SK-N-SH (cell line): ENCODE measurements around the gene ABLIM2. TPM values are rescaled to one million over a fixed set of nuclear protein-coding genes. Genes with fewer than 3 reads are reported as not detected.

Experiments
- CTCF ChIA-PET: fragments of 300-600, 350-600 bp; formaldehyde crosslinking; extraction: SDS; loops from one replicate; lab custom pipeline; 2021; lab: Yijun Ruan, JAX
- POLR2A ChIA-PET: fragments of 350-600 bp; sonication (Branson Sonifier 250); formaldehyde crosslinking; extraction: SDS; loops from one replicate; lab custom pipeline; 2020; ENCODE audit warnings: antibody characterized with exemption, inconsistent platforms; lab: Yijun Ruan, JAX
- DNase-seq: peaks from one replicate; pipeline ENCODE4 v3.0.0; 2012
- H2AFZ ChIP-seq: fragments of 200-600 bp; sonication (generic); 2 replicates; pipeline ENCODE4 v1.8.1; 2016; ENCODE audit warnings: antibody characterized with exemption, mild to moderate bottlenecking, low read depth
- H3F3A ChIP-seq: fragments of 200-600 bp; sonication (generic); replicated peaks from 2 replicates; pipeline ENCODE3; 2016; ENCODE audit warnings: antibody characterized with exemption, mild to moderate bottlenecking; ENCODE audit not compliant: insufficient read depth
- H3K27ac ChIP-seq, 2 experiments: fragments of 200-500 bp in 1 of 2; fragments of 200-600 bp in 1 of 2; sonication (Bioruptor generic) in 1 of 2; sonication (generic), shearing (Covaris generic) in 1 of 2; 2 replicates each; pipeline versions ENCODE4 v1.5.1 to v1.6.1; 2014 to 2016; ENCODE audit warnings: low read depth in 2 of 2, inconsistent platforms in 1 of 2, low read length in 1 of 2, mild to moderate bottlenecking in 1 of 2, mixed read lengths in 1 of 2
- H3K27me3 ChIP-seq: fragments of 200-600 bp; sonication (generic), shearing (Covaris generic); 2 replicates; pipeline ENCODE4 v1.6.1; 2016; ENCODE audit warnings: mixed run types; ENCODE audit not compliant: insufficient read depth
- H3K36me3 ChIP-seq, 2 experiments: fragments of 200-500 bp in 1 of 2; fragments of 200-600 bp in 1 of 2; sonication (Bioruptor generic) in 1 of 2; sonication (generic) in 1 of 2; replicated peaks in 1 of 2; 2 replicates each; pipeline versions ENCODE3 to v1.5.1; 2014 to 2016; ENCODE audit warnings: low read length in 1 of 2, mild to moderate bottlenecking in 1 of 2; ENCODE audit not compliant: insufficient read depth in 2 of 2, control insufficient read depth in 1 of 2
- H3K4me1 ChIP-seq, 2 experiments: fragments of 200-500 bp in 1 of 2; fragments of 200-600 bp in 1 of 2; sonication (Bioruptor generic) in 1 of 2; sonication (generic), shearing (Covaris generic) in 1 of 2; 2 replicates each; pipeline versions ENCODE4 v1.5.1 to v1.6.1; 2014 to 2016; ENCODE audit warnings: low read depth in 1 of 2, low read length in 1 of 2, mixed run types in 1 of 2; ENCODE audit not compliant: insufficient read depth in 2 of 2, control insufficient read depth in 1 of 2
- H3K4me2 ChIP-seq: fragments of 200-600 bp; sonication (generic), shearing (Covaris generic); 2 replicates; pipeline ENCODE4 v1.6.1; 2017; ENCODE audit warnings: mixed run types
- H3K4me3 ChIP-seq, 2 experiments: fragments of 200-500 bp in 1 of 2; fragments of 200-600 bp in 1 of 2; sonication (Bioruptor generic) in 1 of 2; sonication (generic), shearing (Covaris generic) in 1 of 2; 2 replicates each; pipeline versions ENCODE4 v1.5.1 to v1.8.1; 2014 to 2016; ENCODE audit warnings: low read depth in 2 of 2, inconsistent platforms in 1 of 2, low read length in 1 of 2, mild to moderate bottlenecking in 1 of 2, mixed read lengths in 1 of 2, moderate library complexity in 1 of 2
- H3K79me2 ChIP-seq: fragments of 200-600 bp; sonication (generic); 2 replicates; pipeline ENCODE4 v1.8.1; 2017; ENCODE audit warnings: mild to moderate bottlenecking; ENCODE audit not compliant: insufficient read depth
- H3K9ac ChIP-seq: fragments of 200-600 bp; sonication (generic); 2 replicates; pipeline ENCODE4 v1.6.1; 2017; ENCODE audit warnings: mixed run types
- H3K9me2 ChIP-seq: fragments of 200-600 bp; sonication (generic); 2 replicates; pipeline ENCODE4 v1.6.1; 2017; ENCODE audit warnings: mixed run types
- H3K9me3 ChIP-seq: fragments of 200-600 bp; sonication (generic); 2 replicates; pipeline ENCODE4 v1.6.1; 2017; ENCODE audit warnings: mixed run types, mild to moderate bottlenecking, moderate library complexity
- H4K20me1 ChIP-seq: fragments of 200-600 bp; sonication (generic); 2 replicates; pipeline ENCODE4 v1.6.1; 2017; ENCODE audit warnings: mild to moderate bottlenecking, mixed run types; ENCODE audit not compliant: insufficient read depth
- CHD2 ChIP-seq: fragments of 150-350 bp; IDR thresholded peaks from 2 replicates; pipeline ENCODE4 v1.6.1; 2018; ENCODE audit warnings: low read length; ENCODE audit not compliant: partially characterized antibody
- ELF1 ChIP-seq: IDR thresholded peaks from 2 replicates; pipeline ENCODE4 v1.4.0; 2012
- EP300 ChIP-seq, 2 experiments: IDR thresholded peaks; 2 replicates each; pipeline versions ENCODE4 v1.4.0 to v1.6.1; 2012; ENCODE audit warnings: borderline replicate concordance in 1 of 2, low read depth in 1 of 2, low read length in 1 of 2
- FOSL2 ChIP-seq: IDR thresholded peaks from 2 replicates; pipeline ENCODE4 v1.4.0; 2012; ENCODE audit warnings: low read depth, mild to moderate bottlenecking, moderate library complexity, borderline replicate concordance
- FOXJ3 ChIP-seq: sonication (generic); formaldehyde crosslinking; IDR thresholded peaks from 2 replicates; pipeline ENCODE4 v1.5.1; 2020; ENCODE audit warnings: mild to moderate bottlenecking, missing genetic modification reagents
- FOXM1 ChIP-seq: IDR thresholded peaks from 2 replicates; pipeline ENCODE4 v1.4.0; 2012; ENCODE audit warnings: low read depth, mild to moderate bottlenecking
- GABPA ChIP-seq: IDR thresholded peaks from 2 replicates; pipeline ENCODE4 v1.4.0; 2012; ENCODE audit warnings: low read depth, mild to moderate bottlenecking
- MXI1 ChIP-seq: IDR thresholded peaks from 2 replicates; pipeline ENCODE4 v1.6.1; 2012; ENCODE audit warnings: mild to moderate bottlenecking, low read depth, low read length, improper control_type of control experiment
- NFIC ChIP-seq: IDR thresholded peaks from 2 replicates; pipeline ENCODE4 v1.4.0; 2012; ENCODE audit warnings: borderline replicate concordance
- POLR2AphosphoS5 ChIP-seq: IDR thresholded peaks from 2 replicates; pipeline ENCODE4 v1.6.1; 2012; ENCODE audit warnings: low read depth, low read length
- RAD21 ChIP-seq: IDR thresholded peaks from 2 replicates; pipeline ENCODE4 v1.6.1; 2012; ENCODE audit warnings: mild to moderate bottlenecking, low read length
- RFX5 ChIP-seq: IDR thresholded peaks from 2 replicates; pipeline ENCODE4 v1.6.1; 2012; ENCODE audit warnings: mild to moderate bottlenecking, improper control_type of control experiment, low read length
- SMC3 ChIP-seq: IDR thresholded peaks from 2 replicates; pipeline ENCODE4 v1.6.1; 2012; ENCODE audit warnings: low read depth, low read length, improper control_type of control experiment
- TCF12 ChIP-seq: IDR thresholded peaks from 2 replicates; pipeline ENCODE4 v1.4.0; 2012
- TEAD4 ChIP-seq: IDR thresholded peaks from 2 replicates; pipeline ENCODE4 v1.4.0; 2012; ENCODE audit warnings: mild to moderate bottlenecking, borderline replicate concordance; ENCODE audit not compliant: insufficient read depth
- USF1 ChIP-seq: IDR thresholded peaks from 2 replicates; pipeline ENCODE4 v1.4.0; 2012; ENCODE audit warnings: low read depth, borderline replicate concordance
- ZBTB33 ChIP-seq: IDR thresholded peaks from 2 replicates; pipeline ENCODE4 v1.4.0; 2012; ENCODE audit warnings: low read depth, borderline replicate concordance
- WGBS: methylation state at CpG from one replicate; pipeline ENCODE4 v1.1.6; 2017; ENCODE audit warnings: low lambda C conversion rate; 5-methylcytosine and 5-hydroxymethylcytosine counted together
- polyA plus RNA-seq, 3 experiments: library from polyadenylated mRNA; depleted of rRNA; stranded (reverse); fragments of >200 nt; gene quantifications; 2 replicates each; pipeline ENCODE4 v1.2.3, GENCODE V29; 2012

Gene ABLIM2
- polyA plus RNA-seq, 1 of the 3 experiments (the other 2 are of a cell fraction), result 0.53 TPM

GRCh38 chr4:8039853-8040252, 118.8 kb downstream of the ABLIM2 start:
- H3K9ac ChIP-seq, result no peak overlapping the region
- POLR2A ChIA-PET, result no interaction called here
- CTCF ChIA-PET, result no interaction called here

GRCh38 chr4:8039290-8039689, 119.3 kb downstream of the ABLIM2 start:
- no peak for TF ChIP-seq ZBTB33
- no peak for TF ChIP-seq USF1
- TF ChIP-seq CHD2, result no peak
- no peak for TF ChIP-seq RAD21
- TF ChIP-seq GABPA, result no peak
- no peak for TF ChIP-seq FOXM1
- no peak for TF ChIP-seq FOSL2
- TF ChIP-seq ELF1, result no peak
- TF ChIP-seq TCF12, result no peak
- no peak for TF ChIP-seq EP300 (IDR thresholded peaks at IDR 0.05; ENCODE audit: borderline replicate concordance in 1 of 2, low read depth in 1 of 2, low read length in 1 of 2)
- TF ChIP-seq SMC3, result no peak
- TF ChIP-seq FOXJ3 (CRISPR knock-in tag), result no peak
- no peak overlapping the region for H3K9ac ChIP-seq
- H4K20me1 ChIP-seq, result no peaks in the 10 kb centered on the region
- no peaks in the 10 kb centered on the region for H3F3A ChIP-seq
- H3K4me3 ChIP-seq, result no peak overlapping the region
- POLR2A ChIA-PET, result no interaction called here
- peaks cover 0 to 30% of the 10 kb centered on the region in 2 experiments; a peak in 1 of 4 replicates for H3K4me1 ChIP-seq
- H2AFZ ChIP-seq, result no peak overlapping the region
- peak; percentile 85 for DNase-seq
- no peak overlapping the region for H3K4me2 ChIP-seq
- no peaks in the 10 kb centered on the region for H3K9me3 ChIP-seq
- H3K27me3 ChIP-seq, result peaks cover 7% of the 10 kb centered on the region; the same call in 1 of the 2 replicates
- H3K9me2 ChIP-seq, result no peaks in the 10 kb centered on the region
- 27% methylated on average over 4 of the region's 6 CpGs for WGBS
- H3K36me3 ChIP-seq, result no peaks in the 10 kb centered on the region
- H3K27ac ChIP-seq, result peak overlapping the region in 1 of 2 experiments; percentile 54; a peak in 2 of 4 replicates
- CTCF ChIA-PET, result interaction anchor here (1.1 to 1.8 kb wide), 4 partner anchors 9 to 203 kb away, joined by 4 to 9 read pairs (median 6); no protein-coding TSS in a partner anchor
- no peaks in the 10 kb centered on the region for H3K79me2 ChIP-seq

More at GRCh38 chr4:8039853-8040252, 118.8 kb downstream of the ABLIM2 start:
- DNase-seq, result no peak
- Histone ChIP-seq H3K4me2 (no peak overlapping the region), H3F3A (no peaks in the 10 kb centered on the region), H3K79me2 (no peaks in the 10 kb centered on the region), H2AFZ (no peak overlapping the region), H3K27ac (peak overlapping the region in 1 of 2 experiments; percentile 54; a peak in 2 of 4 replicates), H3K4me1 (peaks cover 0 to 34% of the 10 kb centered on the region in 2 experiments; a peak in 1 of 4 replicates), H3K9me3 (no peaks in the 10 kb centered on the region), H3K27me3 (peaks cover 7% of the 10 kb centered on the region; the same call in 1 of the 2 replicates), H3K9me2 (no peaks in the 10 kb centered on the region), H4K20me1 (no peaks in the 10 kb centered on the region), H3K36me3 (no peaks in the 10 kb centered on the region), H3K4me3 (no peak overlapping the region)
- WGBS, result 82% methylated on average over 8 of the region's 11 CpGs
- TF ChIP-seq RFX5 (no peak), NFIC (no peak), MXI1 (no peak), POLR2AphosphoS5 (no peak), TEAD4 (no peak), RAD21 (no peak), FOSL2 (no peak), TCF12 (no peak)
